ENCODE measurements around the gene PNLIPRP1. TPM values are rescaled to one million over a fixed set of nuclear protein-coding genes. Genes with fewer than 3 reads are reported as not detected.

PNLIPRP1 gene
- polyA plus RNA-seq (2011; rRNA removed) (not detected in 2 replicates), polyA minus RNA-seq (2011; rRNA and poly(A)+ RNA removed) (not detected in 2 replicates)

GRCh38 chr10:116590590-116591444 lies at the start of gene PNLIPRP1:
Gene PNLIPRP1, plus strand, starts transcription at chr10:116590959. Its CDS starts 171 bp downstream, at chr10:116591130.
- Histone ChIP-seq H3K27me3 (ENCODE audit: control insufficient read depth, insufficient read depth, low read length) (no peaks in the 10 kb centered on the region), H3K4me3 (ENCODE audit: low read depth, low read length) (no peak within 1 kb of the TSS), H3K36me3 (ENCODE audit: control insufficient read depth, insufficient read depth, low read length) (no peaks in the 10 kb centered on the region)
- DNase-seq (ENCODE audit: low read depth): no peak
- TF ChIP-seq CTCF (IDR thresholded peaks at IDR 0.05; ENCODE audit: insufficient read depth, low read depth, low read length): no peak
- ChIA-PET POLR2A (no interaction called here), CTCF (no interaction called here)

- no peak for DNase-seq (ENCODE audit: low read depth)
- TF ChIP-seq CTCF (IDR thresholded peaks at IDR 0.05; ENCODE audit: insufficient read depth, low read depth, low read length): no peak
- no peak overlapping the region for H3K4me3 ChIP-seq (ENCODE audit: low read depth, low read length)
- H3K36me3 ChIP-seq (ENCODE audit: control insufficient read depth, insufficient read depth, low read length): no peaks in the 10 kb centered on the region
- ChIA-PET CTCF (no interaction called here), POLR2A (no interaction called here)
- H3K27me3 ChIP-seq (ENCODE audit: control insufficient read depth, insufficient read depth, low read length): no peaks in the 10 kb centered on the region
Observed at GRCh38 chr10:116542007-116542677, 48.6 kb upstream of the PNLIPRP1 start.

- no peak overlapping the region for H3K4me3 ChIP-seq (ENCODE audit: low read depth, low read length)
- ChIA-PET POLR2A (no interaction called here), CTCF (no interaction called here)
- TF ChIP-seq CTCF (IDR thresholded peaks at IDR 0.05; ENCODE audit: insufficient read depth, low read depth, low read length): no peak
- H3K36me3 ChIP-seq (ENCODE audit: control insufficient read depth, insufficient read depth, low read length): no peaks in the 10 kb centered on the region
- no peak for DNase-seq (ENCODE audit: low read depth)
- H3K27me3 ChIP-seq (ENCODE audit: control insufficient read depth, insufficient read depth, low read length): no peaks in the 10 kb centered on the region
Observed at GRCh38 chr10:116545122-116545521, 45.6 kb upstream of the PNLIPRP1 start.

GRCh38 chr10:116545756-116546155 lies 45.0 kb upstream of the PNLIPRP1 start, which contains the start of gene PNLIP:
Gene PNLIP, plus strand, starts transcription at chr10:116545931. Its CDS starts 162 bp downstream, at chr10:116546093.
- ChIA-PET CTCF (no interaction called here), POLR2A (no interaction called here)
- DNase-seq (ENCODE audit: low read depth): no peak
- no peak within 1 kb of the TSS for H3K4me3 ChIP-seq (ENCODE audit: low read depth, low read length)
- no peak for TF ChIP-seq CTCF (IDR thresholded peaks at IDR 0.05; ENCODE audit: insufficient read depth, low read depth, low read length)
- no peaks in the 10 kb centered on the region for H3K27me3 ChIP-seq (ENCODE audit: control insufficient read depth, insufficient read depth, low read length)
- H3K36me3 ChIP-seq (ENCODE audit: control insufficient read depth, insufficient read depth, low read length): no peaks in the 10 kb centered on the region

- DNase-seq (ENCODE audit: low read depth): no peak
- Histone ChIP-seq H3K4me3 (ENCODE audit: low read depth, low read length) (no peak overlapping the region), H3K36me3 (ENCODE audit: control insufficient read depth, insufficient read depth, low read length) (no peaks in the 10 kb centered on the region), H3K27me3 (ENCODE audit: control insufficient read depth, insufficient read depth, low read length) (no peaks in the 10 kb centered on the region)
- TF ChIP-seq CTCF (IDR thresholded peaks at IDR 0.05; ENCODE audit: insufficient read depth, low read depth, low read length): no peak
- ChIA-PET POLR2A (no interaction called here), CTCF (no interaction called here)
Observed at GRCh38 chr10:116548301-116548700, 42.5 kb upstream of the PNLIPRP1 start.

All from BJ (cell line).